GM19239 (cell line): Measurements from ENCODE around the gene ODAD3.
"Not testable (repeated sequence)": the region's sequence is repeated elsewhere in the genome, so short reads cannot be mapped to it uniquely, and the experiment has no call there.

Source experiments
- DNase-seq: peaks from one replicate; pipeline ENCODE4 v3.0.0; 2011; ENCODE audit warnings: low spot score; ENCODE audit not compliant: insufficient read length
- FAIRE-seq: peaks from 2 replicates; lab custom pipeline; 2011; peaks lifted over from hg19 to GRCh38; lab: Jason Lieb, UNC

The ODAD3 gene

DNA sequence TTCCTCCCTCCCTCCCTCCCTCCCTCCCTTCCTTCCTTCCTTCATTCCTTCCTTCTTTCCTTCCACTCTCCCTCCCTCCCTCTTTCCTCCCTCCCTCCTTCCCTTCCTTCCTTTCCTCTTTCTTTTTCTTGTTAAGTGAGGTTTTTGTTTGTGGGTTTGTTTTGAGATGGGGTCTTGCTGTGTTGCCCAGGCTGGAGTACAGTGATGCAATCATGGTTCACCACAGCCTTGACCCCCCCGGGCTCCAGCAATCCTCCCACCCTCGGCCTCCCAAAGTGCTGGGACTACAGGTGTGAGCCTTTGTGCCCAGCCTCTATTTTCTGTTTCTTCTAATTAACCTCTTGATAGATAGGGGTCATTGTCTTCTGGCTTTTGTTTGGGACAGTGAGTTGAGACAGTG, 26.5 kb upstream of the ODAD3 start:
- DNase-seq (no peak), FAIRE-seq (no peak)

DNA sequence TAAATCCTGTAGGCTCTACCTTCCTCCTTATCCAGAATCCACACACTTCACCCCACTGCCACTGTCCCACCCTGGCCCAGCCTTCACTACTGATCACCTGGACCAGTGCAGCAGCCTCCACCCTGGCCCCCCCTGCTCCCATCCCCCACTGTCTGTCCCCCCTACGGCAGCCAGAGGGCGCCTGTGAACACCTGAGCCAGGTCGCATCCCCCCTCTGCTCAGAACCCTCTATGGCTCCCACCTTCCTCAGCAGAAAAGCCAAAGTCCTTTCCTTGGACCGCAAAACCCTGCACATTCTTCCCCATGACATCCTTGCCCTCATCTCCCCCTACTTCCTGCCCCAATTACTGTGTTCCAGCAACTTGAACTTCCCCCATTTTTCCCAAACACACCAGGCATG, 25.3 kb upstream of the ODAD3 start:
- no peak for FAIRE-seq
- DNase-seq: no peak

DNA sequence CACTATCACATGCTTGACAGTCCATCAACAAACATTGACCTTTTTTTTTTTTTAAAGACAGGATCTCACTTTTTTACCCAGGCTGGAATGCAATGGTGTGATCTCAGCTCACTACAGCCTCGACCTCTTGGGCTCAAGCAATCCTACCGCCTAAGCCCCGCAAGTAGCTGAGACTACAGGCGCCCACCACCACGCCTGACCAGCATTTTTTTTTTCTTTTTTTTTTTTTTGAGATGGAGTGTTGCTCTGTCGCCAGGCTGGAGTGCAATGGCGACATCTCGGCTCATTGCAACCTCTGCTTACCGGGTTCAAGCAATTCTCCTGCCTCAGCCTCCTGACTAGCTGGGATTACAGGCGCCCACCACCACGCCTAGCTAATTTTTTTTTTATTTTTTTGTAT, 24.0 kb upstream of the ODAD3 start:
- FAIRE-seq, DNase-seq: not testable (repeated sequence)

DNA sequence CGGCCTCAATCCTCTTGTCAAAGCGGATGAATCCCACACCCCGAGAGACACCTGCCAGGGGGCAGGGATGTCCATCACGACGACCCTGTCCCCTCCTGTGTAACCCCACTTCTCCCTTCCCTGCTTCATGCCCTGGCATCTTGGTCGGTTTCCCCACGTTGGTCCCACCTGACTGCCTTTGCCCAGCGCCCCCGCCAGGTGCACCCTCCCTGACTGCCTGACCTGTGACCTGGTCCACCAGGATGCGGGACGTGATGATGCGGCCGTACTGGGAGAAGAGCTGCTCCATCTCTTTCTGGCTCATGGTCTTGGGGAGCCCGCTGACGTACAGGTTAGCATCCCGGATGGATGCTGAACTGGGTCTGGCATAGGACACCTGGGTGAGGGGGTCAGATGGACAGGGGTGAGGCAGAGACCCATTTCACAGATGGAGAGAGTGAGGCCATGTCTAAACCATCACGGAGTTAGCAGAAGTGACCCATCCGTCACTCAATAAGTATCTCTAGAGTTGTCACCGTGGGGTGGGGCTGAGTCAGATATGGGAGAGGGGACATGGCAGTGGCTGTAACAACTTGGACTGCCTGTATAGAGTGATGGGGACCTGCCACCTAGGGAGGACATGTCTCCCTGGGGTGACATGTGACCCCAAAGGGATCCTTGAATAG, 23.4 kb upstream of the ODAD3 start:
- no peak for FAIRE-seq

DNA sequence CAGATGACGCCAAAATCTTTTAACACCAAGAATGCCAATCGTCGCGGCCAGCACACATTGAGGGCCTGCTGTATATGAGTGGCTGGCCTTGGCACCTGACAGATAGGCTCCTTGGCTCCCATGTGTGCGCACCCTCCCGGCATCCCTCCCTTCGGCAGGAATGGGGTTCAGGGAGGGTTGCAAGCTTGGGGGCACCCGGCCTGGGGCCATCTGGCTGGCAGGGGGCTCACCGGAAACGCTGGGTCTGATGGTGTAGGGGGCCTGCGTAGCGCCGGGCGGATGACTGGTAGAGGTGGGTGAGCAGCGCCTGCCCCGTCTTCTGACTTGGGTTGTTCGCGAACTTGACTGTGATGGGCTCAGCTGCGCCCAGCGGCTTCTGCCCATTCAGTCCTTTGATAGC, 22.9 kb upstream of the ODAD3 start:
- no peak for DNase-seq
- FAIRE-seq: no peak

More for the DNA sequence above, 23.4 kb upstream of the ODAD3 start:
- DNase-seq: no peak

DNA sequence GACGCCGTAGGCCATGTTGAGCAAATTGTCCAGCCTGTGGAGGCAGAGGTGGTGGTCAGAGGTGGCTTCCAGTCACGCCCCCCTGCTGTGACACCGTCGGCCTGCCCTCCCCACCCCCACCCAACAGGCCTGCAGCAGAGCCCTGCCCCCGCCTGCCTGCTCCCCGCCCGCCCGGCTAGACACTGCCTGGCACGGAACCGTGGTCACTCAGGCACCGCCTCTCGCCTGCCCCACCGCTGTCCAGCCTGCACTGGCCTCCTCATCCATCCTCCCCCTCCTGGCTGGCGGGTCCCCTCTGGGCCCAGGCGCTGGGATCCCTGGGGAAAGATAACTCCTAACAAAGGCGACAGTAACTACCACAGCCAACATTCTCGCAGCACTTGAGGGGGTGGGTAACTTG, 22.2 kb upstream of the ODAD3 start:
- FAIRE-seq (no peak), DNase-seq (no peak)

DNA sequence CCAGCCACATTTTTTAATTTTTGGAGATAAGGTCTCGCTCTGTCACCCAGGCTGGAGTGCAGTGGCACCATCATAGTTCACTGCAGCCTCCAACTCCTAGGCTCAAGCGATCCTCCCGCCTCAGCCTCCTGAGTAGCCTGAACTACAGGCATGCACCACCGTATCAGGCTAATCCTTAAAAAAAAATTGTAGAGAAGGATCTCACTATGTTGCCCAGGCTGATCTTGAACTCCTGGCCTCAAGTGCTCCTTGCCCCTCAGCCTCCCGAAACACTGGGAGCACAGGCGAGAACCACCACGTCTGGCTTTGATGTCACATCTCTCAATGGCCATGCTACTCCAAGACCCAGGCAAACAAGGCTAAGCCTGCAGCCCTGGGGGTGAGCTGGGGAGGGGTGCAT, 21.7 kb upstream of the ODAD3 start:
- FAIRE-seq (no peak), DNase-seq (no peak)

DNA sequence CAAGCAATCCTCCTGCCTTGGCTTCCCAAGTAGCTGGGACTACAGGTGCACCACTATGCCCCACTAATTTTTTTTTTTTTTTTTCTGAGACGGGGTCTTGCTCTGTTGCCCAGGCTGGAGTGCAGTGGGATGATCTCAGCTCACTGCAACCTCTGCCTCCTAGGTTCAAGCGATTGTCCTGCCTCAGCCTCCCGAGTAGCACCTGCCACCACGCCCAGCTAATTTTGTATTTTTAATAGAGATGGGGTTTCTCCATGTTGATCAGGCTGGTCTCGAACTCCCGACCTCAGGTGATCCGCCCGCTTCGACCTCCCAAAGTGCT, 20.3 kb upstream of the ODAD3 start:
- DNase-seq, FAIRE-seq: not testable (repeated sequence)

DNA sequence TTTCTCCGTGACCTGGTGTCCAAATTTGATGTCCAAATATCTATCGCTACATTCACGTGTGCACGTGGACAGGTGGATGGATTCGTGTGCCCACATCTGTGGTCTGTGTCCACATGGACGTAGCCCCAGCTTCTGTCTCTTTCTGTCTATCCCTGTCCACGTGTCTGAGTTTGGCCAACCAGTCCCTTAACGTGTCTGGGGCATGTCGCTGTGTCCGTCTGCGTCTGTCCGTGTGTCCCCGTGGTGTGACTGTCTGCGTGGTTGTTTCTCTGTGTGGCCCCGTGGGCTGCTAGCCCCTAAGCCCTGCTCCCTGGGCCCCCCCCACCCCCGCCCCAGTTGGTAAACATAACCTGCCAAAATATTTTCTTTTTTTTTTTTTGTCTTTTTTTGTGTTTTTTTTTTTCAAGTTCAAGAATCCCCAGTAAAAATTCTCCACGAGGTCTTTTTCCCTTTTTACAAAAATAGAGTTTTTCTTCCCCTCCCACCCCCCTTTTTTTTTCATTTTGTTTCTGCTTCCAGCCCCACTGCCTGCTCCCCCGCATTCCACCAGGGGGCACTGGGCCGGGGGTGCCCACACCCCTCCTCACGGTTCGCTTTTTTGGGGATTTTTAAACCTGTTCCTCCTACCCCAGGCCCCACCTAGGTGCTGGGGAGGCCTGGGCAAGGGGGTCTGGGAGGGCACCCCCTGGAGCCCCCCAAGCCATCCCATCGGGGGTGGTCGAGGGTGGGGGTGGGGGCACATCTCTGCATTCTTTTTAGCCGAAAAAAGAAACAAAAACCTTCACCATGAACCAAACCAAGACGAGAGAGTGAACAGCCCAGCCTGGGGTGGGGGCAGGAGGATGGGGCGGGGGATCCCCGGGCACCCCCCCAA, 18.8 kb upstream of the ODAD3 start:
- FAIRE-seq: no peak

DNA sequence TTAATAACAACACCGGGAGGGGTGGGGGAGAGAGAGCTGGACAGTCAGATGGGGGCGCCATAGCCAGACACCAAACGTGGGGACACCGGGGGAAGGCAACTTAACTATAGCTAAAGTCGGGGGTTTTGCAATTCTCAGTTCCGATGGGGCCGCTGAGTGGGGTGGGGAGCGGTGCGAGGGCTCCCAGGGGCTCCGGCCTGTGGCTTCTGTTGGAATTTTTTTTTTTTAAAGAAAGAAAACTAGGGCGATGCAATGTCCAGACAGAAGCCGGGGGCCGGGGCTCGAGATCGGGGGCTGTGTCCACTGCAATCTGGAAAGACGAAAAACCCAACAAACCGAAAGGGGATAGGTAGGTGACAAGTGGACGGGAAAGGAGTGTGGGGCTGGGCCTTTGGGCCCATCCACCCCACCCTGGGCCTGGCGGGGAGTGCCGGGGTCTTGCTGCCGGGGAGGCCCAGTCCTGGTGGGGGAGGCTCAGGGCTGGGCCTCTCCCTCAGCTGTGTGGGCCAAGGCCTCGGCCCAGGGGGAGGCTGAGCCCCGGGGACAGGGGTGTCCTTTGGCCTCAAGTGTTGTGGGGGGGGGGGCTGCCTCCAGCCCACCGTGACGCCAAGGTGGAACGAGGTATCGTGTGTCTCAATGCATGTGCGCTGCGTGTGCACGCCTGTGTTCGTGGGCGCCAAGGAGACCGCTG, 17.8 kb upstream of the ODAD3 start:
- FAIRE-seq (no peak), DNase-seq (no peak)

More for the DNA sequence above, 18.8 kb upstream of the ODAD3 start:
- peak; percentile 72 for DNase-seq

DNA sequence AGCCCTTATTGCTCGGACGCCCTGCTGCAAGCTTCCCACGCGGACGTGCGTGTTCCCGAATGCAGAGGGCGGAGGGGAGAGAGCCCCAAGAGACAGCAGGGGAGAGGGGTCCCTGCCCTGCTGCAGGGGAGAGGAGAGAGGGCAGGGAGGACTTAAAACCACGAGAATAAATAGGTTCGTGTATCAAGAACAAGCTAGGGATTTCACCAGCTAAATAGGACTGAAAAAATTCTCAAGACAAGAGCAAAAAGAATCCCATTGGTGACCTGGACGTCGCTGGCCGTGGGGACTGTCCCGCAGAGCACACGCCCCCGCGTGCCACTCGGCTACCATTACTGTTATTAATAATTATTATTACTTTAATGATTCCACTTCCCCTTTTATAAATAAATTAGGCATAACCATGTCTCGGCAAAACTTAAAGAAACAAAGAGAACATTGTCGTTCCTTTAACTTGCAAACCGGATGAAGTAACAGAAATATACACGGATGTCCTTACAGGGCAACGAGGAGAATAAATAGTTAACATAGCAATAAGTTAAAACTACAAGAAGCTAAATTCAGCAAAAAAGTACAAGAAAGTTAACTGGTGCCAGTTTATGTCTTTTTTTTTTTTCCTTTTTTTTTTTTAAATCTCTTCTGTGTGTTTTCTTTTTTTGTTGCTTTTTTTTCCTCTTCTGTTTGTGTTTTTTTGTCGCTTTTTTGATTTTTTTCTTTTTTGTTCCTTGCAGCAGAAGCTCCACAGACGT, 17.1 kb upstream of the ODAD3 start:
- FAIRE-seq (no peak), DNase-seq (no peak)

DNA sequence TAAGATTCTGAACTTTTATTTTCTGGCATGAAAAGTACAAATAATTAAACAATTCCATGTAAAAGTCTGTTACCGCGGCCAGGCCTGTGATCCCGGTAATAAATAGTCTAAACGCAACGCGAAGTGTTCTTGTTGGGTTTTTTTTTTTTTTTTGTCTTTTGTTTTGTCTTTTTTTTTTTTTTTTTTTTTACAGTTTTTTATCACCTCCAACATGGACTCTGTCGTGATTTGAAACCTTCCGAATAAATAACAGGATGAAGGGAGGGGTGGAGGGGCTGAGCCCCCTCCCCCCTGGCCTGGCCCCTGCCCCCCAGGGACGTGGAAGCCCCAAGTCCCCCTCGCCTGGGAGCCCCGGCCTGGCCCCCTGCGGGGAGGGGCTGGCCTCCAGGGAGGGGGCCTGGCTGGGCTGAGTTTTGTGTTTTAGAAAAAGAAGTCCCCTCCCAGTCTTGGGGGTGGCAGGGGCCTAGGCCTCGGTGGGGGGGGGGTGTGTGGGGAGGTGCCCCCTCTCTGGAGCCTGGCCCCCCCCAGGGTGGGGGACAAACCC, 16.5 kb upstream of the ODAD3 start:
- DNase-seq: no peak
- FAIRE-seq: no peak

DNA sequence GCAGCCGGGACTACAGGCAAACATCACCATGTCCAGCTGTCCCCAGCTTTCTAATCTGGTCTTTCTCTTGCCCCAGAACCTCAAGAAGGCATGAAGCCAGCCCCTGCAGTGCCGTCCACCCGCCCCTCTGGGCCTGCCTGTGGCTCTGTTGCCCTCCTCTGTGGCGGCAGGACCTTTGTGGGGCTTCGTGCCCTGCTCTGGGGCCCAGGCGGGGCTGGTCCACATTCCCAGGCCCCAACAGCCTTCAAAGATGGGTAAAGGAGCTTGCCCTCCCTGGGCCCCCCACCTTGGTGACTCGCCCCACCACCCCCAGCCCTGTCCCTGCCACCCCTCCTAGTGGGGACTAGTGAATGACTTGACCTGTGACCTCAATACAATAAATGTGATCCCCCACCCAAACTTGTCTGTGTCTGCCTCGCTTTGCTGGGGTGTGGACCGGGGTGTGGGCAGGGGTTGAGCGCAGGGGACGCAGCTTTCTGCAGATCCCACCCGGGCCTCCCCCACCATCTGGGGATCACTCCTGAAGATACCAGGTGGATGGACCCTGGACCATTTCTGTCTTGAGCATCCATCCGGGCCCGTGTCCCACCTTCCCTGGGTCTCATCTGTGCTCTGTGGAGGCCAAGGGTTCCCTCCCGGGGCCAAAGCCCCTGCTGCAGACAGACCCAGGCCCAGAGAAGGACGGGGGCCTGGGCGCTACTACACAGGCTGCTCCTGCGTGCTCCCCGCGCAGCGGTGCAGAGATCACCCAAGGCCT, 15.8 kb upstream of the ODAD3 start:
- DNase-seq (no peak), FAIRE-seq (no peak)

DNA sequence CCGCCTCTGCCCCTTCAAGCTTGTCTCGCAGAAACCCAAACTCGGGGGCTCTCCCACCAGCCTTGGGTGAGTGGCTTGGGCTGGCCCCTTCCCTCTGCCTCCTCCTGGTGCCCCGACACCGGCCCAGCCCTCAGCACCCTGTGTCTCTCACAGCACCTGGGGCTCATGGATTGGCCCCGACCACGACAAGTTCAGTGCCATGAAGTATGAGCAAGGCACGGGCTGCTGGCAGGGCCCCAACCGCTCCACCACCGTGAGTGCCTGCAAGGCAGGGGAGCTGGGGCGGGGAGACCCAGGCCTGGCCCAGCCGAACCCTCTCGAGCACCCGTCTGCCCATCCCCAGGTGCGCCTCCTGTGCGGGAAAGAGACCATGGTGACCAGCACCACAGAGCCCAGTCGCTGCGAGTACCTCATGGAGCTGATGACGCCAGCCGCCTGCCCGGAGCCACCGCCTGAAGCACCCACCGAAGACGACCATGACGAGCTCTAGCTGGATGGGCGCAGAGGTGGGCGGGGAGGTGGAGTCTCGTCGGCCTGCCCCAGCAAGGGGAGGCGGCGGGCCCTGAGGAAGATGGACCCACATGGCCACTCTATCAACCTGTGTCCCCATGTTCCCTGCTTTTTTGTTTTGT, 14.1 kb upstream of the ODAD3 start:
- no peak for DNase-seq
- no peak for FAIRE-seq

DNA sequence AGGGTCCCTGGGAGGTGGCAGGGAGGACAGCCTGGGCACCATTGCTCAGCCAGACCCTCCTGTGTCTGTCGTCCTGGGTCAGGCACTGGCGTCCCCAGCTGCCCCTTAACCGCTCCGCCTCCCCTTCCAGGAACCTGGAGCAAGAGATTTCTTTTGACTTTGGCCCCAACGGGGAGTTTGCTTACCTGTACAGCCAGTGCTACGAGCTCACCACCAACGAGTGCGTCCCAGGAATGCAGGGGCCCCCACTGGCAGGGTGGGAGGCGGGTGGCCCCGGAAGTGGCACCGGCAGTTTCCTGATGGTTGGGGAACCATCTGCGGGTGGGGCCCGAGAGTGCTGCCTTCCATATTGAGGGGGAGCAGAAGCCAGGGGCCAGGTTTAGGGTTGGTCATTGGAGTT, 13.5 kb upstream of the ODAD3 start:
- FAIRE-seq (no peak), DNase-seq (no peak)

DNA sequence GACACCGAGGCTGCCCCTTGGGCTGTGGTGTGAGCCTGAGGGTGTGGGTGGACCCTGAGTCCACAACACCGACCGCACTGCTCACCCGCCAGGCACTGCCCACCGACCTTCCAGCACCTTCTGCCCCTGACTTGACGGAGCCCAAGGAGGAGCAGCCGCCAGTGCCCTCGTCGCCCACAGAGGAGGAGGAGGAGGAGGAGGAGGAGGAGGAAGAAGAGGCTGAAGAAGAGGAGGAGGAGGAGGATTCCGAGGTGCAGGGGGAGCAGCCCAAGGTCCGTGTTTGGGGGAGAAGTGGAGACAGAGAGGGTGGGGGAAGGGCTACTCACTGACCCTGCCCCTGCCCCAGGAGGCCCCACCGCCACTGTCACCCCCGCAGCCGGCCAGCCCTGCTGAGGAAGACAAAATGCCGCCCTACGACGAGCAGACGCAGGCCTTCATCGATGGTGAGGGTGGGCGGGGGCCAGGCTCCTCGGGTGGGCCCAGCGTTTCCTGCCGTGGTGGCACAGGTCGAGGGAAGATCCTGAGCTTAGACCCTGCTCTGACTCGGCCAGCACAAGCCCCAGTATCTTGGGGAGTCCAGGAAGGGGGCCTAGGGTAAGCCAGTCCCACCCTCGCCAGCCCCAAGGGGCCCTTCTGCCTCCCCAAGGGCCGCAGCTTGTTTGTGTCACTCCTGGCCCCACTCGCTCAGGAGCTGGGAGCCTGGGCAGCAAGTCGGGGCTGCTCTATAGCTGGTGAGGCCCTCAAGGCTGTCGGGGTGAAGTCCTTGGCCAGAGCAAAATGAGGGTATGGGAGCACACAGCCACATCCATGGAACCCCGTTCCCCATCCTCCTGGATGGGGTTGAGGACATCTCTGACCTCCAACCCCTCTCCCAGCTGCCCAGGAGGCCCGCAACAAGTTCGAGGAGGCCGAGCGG, 12.7 kb upstream of the ODAD3 start:
- DNase-seq (no peak), FAIRE-seq (no peak)

DNA sequence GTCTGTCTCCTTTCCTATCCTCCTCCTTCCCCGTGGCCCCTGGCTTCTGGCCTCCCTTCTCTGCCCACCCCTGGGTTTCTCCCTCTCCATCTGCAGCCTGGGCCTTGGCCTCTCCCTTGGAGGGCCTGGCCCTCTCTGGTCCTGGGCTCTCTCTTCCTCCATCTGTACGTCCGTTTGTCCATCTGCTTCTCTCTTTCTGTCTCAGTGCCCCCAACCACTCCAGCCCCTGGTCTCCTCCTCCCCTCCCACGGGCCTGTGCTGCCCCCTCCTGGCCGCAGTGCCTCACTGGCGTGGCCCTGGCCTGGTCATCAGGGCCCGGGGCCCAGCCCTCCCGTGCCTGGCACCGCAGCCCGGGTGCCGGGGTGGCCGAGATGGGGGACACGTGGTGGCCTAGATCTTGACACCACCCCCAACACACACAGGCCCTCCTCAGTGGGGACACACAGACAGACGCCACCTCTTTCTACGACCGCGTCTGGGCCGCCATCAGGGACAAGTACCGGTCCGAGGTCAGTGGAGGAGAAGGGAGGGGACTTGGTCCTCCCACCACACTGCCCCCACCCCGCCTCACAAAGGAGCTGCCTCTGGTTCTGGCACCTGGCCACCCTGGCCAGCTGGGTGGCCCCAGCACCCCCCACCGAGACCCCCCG, 11.9 kb upstream of the ODAD3 start:
- FAIRE-seq (no peak), DNase-seq (peak; percentile 77)

DNA sequence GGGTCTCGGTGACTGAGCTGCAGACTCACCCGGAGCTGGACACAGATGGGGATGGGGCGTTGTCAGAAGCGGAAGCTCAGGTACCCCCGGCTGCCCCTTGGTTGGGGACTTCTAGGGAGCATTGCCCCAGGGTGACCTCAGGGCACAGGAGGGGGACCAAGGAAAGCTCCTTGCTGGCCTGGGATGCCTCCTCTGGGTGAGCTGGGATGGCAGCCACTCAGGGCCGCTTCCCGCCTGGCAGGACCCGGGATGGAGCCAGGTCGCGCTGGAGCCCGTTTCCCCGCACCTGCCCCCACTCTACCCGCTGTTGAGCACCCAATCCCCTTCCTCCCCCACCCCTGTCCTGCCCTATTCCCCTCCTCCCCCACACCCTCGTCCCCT, 11.3 kb upstream of the ODAD3 start:
- DNase-seq (no peak), FAIRE-seq (no peak)
